HUES6 (cell line): ENCODE measurements around the gene MAP2K1.

Experiments
- H3K27ac ChIP-seq: 2 replicates; pipeline ENCODE4 v1.7.0; 2013; ENCODE audit warnings: low read depth, mild to moderate bottlenecking, low read length, inconsistent platforms
- H3K27me3 ChIP-seq: 2 replicates; pipeline ENCODE4 v1.6.1; 2013; ENCODE audit warnings: low read length; ENCODE audit not compliant: control insufficient read depth, insufficient read depth
- H3K36me3 ChIP-seq: 2 replicates; pipeline ENCODE4 v1.6.1; 2013; ENCODE audit warnings: low read length; ENCODE audit not compliant: control insufficient read depth, insufficient read depth
- H3K4me1 ChIP-seq: 2 replicates; pipeline ENCODE4 v1.6.1; 2013; ENCODE audit warnings: low read length; ENCODE audit not compliant: control insufficient read depth, insufficient read depth
- H3K4me3 ChIP-seq: 2 replicates; pipeline ENCODE4 v1.5.1; 2013; ENCODE audit warnings: low read depth, low read length
- H3K9ac ChIP-seq: one replicate; pipeline ENCODE4 v1.6.1; 2013; ENCODE audit warnings: mild to moderate bottlenecking, low read length
- H3K9me3 ChIP-seq: 2 replicates; pipeline ENCODE4 v1.6.1; 2013; ENCODE audit warnings: low read depth, low read length; ENCODE audit not compliant: control insufficient read depth, insufficient read depth

MAP2K1 gene

GRCh38 chr15:66394472-66394871, 7.8 kb downstream of the MAP2K1 start:
- no peak overlapping the region for H3K27ac ChIP-seq
- H3K36me3 ChIP-seq = peaks cover 7% of the 10 kb centered on the region

DNA sequence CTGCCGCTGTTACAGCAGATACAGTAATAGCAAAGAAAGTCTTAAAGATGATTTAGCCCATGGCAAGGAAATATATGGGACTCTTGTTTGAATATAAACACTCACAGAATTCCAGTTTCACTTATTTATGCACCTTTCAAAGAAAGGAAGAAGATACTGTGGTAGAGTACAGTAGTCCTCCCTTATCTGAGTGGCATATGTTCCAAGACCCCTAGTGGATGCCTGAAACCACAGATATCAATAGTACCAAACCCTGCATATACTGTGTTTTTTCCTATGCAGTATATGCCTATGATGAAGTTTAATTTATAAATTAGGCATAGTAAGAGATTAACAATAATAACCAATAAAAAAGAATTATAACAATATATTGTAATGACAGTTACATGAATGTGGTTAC, 8.2 kb downstream of the MAP2K1 start:
- H3K9ac ChIP-seq = no peak overlapping the region
- peaks cover 6% of the 10 kb centered on the region; the same call in 1 of the 2 replicates for H3K4me1 ChIP-seq
- no peaks in the 10 kb centered on the region for H3K27me3 ChIP-seq
- H3K36me3 ChIP-seq = peaks cover 7% of the 10 kb centered on the region
- H3K27ac ChIP-seq = no peak overlapping the region
- no peaks in the 10 kb centered on the region for H3K9me3 ChIP-seq
- no peak overlapping the region for H3K4me3 ChIP-seq

More at GRCh38 chr15:66394472-66394871, 7.8 kb downstream of the MAP2K1 start:
- peaks cover 6% of the 10 kb centered on the region; the same call in 1 of the 2 replicates for H3K4me1 ChIP-seq
- no peaks in the 10 kb centered on the region for H3K27me3 ChIP-seq
- H3K4me3 ChIP-seq = no peak overlapping the region
- no peak overlapping the region for H3K9ac ChIP-seq
- no peaks in the 10 kb centered on the region for H3K9me3 ChIP-seq

- H3K4me1 ChIP-seq = peaks cover 28% of the 10 kb centered on the region
- no peak overlapping the region for H3K4me3 ChIP-seq
Measured at GRCh38 chr15:66399276-66399675, 12.6 kb downstream of the MAP2K1 start.

DNA sequence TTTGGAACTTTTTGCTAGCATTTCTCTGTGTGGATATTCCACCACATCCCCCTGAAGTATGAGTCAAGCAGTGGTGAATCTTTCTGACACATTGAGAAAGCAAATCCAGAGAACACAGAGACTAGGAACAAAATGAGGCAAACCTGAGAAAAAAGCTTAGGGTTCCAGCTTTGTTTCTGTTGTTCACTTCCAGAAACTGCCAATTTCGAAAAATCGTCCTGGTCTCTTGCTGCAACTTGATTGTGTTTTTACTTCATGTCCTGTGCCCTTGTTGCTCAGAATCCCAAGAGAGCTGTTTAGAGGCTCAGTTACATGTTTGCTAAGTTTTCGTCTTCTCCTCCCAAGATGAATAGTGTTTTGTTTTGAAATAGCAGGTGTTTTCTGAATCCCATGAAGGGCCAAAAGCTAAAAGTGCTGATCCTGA, 13.7 kb downstream of the MAP2K1 start:
- H3K9ac ChIP-seq = no peak overlapping the region
- H3K27me3 ChIP-seq = no peaks in the 10 kb centered on the region
- peaks cover 39% of the 10 kb centered on the region for H3K4me1 ChIP-seq
- H3K27ac ChIP-seq = no peak overlapping the region
- H3K4me3 ChIP-seq = no peak overlapping the region
- H3K36me3 ChIP-seq = peaks cover 4% of the 10 kb centered on the region; the same call in 1 of the 2 replicates
- H3K9me3 ChIP-seq = no peaks in the 10 kb centered on the region

More at GRCh38 chr15:66399276-66399675, 12.6 kb downstream of the MAP2K1 start:
- Histone ChIP-seq H3K9me3 (no peaks in the 10 kb centered on the region), H3K9ac (no peak overlapping the region), H3K36me3 (peaks cover 4% of the 10 kb centered on the region), H3K27ac (no peak overlapping the region), H3K27me3 (no peaks in the 10 kb centered on the region)

- Histone ChIP-seq H3K36me3 (peaks cover 2% of the 10 kb centered on the region; the same call in 1 of the 2 replicates), H3K9me3 (no peaks in the 10 kb centered on the region), H3K4me3 (no peak overlapping the region), H3K4me1 (peaks cover 47% of the 10 kb centered on the region), H3K27ac (no peak overlapping the region), H3K9ac (no peak overlapping the region), H3K27me3 (no peaks in the 10 kb centered on the region)
Measured at GRCh38 chr15:66401130-66402021, 14.7 kb downstream of the MAP2K1 start.

DNA sequence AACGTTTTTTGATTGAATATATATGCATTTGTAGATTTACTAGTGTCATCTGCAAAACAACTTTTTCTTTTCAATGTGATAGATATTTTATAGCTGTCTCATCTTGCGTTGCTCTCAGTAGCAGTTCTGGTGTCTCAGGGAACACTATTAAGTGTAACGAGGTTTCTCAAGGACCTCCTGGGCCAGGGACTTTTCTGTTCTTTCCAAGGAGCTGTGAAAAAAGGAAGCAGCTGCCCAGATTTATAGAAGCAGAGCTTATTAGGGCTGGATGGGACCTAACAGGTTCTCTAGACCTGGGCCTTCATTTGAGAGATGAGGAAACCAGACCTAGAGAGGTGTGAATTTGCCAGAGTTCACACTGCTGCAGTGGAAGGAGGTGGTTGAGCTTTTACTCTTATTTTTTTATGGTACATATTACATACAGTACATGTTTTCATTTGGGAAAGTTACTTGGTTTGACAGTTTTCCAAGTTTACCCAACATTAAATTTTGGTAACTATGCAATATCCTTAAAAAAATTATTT, 16.1 kb downstream of the MAP2K1 start:
- H3K9ac ChIP-seq = no peak overlapping the region
- no peaks in the 10 kb centered on the region for H3K9me3 ChIP-seq
- H3K4me1 ChIP-seq = peaks cover 47% of the 10 kb centered on the region
- no peak overlapping the region for H3K27ac ChIP-seq
- no peak overlapping the region for H3K4me3 ChIP-seq
- no peaks in the 10 kb centered on the region for H3K36me3 ChIP-seq
- H3K27me3 ChIP-seq = no peaks in the 10 kb centered on the region

DNA sequence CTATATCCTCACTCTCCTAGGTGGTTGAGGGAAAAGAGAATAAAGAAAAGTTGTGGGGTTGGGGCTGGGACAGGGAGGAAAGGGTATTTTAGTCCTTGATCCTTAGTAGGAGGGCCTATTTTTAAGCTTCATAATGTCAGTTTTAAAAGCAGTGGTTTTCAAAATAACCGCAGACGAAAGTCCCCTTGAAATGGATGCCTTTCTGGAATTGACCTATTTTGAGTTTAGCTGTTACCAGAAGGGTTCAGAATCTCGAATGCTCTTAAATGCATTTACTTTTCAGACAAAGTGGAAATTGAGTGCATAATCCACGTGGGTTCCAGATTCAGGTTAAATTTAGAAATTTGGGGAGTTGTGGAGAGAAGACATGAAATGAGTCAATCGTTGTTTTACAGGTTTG, 16.6 kb downstream of the MAP2K1 start:
- Histone ChIP-seq H3K27ac (no peak overlapping the region; the same call in 1 of the 2 replicates), H3K9ac (no peak overlapping the region), H3K4me1 (peaks cover 49% of the 10 kb centered on the region)

GRCh38 chr15:66404122-66404521, 17.4 kb downstream of the MAP2K1 start:
- Histone ChIP-seq H3K9ac (no peak overlapping the region), H3K4me1 (peaks cover 57% of the 10 kb centered on the region), H3K27ac (peak overlapping the region; percentile 33)

More for the DNA sequence above, 16.6 kb downstream of the MAP2K1 start:
- Histone ChIP-seq H3K9me3 (no peaks in the 10 kb centered on the region), H3K36me3 (no peaks in the 10 kb centered on the region), H3K27me3 (no peaks in the 10 kb centered on the region), H3K4me3 (no peak overlapping the region)

GRCh38 chr15:66404532-66404931, 17.8 kb downstream of the MAP2K1 start:
- Histone ChIP-seq H3K9ac (no peak overlapping the region), H3K27ac (peak overlapping the region; percentile 33; the same call in 1 of the 2 replicates), H3K4me3 (peak overlapping the region; percentile 25; the same call in 1 of the 2 replicates), H3K4me1 (peaks cover 61% of the 10 kb centered on the region), H3K36me3 (no peaks in the 10 kb centered on the region), H3K9me3 (no peaks in the 10 kb centered on the region), H3K27me3 (no peaks in the 10 kb centered on the region)

More at GRCh38 chr15:66404122-66404521, 17.4 kb downstream of the MAP2K1 start:
- Histone ChIP-seq H3K4me3 (0 out of 2 replicates have a peak overlapping the region, but pooled peaks have one; percentile 10), H3K27me3 (no peaks in the 10 kb centered on the region), H3K9me3 (no peaks in the 10 kb centered on the region), H3K36me3 (no peaks in the 10 kb centered on the region)

DNA sequence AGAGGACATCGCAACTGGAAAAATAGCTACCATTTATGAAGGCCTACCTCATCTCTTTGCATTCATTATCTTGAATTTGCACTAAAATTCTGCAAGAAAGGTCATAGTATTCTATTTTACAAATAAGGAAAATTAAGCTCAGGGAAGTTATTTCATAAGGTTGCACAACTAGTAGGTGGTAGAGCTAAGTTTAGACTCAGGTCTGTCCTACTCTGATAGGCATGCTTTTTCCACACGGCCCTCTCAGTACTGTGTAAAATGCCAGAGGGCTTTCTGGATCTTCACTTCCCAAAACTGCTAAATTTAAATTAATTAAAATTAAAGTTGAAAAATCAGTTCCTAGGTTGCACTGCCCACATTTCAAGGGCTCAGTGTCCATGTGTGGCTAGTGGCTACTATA, 18.3 kb downstream of the MAP2K1 start:
- Histone ChIP-seq H3K27me3 (no peaks in the 10 kb centered on the region), H3K9ac (no peak overlapping the region), H3K9me3 (no peaks in the 10 kb centered on the region), H3K4me3 (peak overlapping the region; percentile 25; the same call in 1 of the 2 replicates), H3K4me1 (peaks cover 61% of the 10 kb centered on the region), H3K27ac (no peak overlapping the region), H3K36me3 (no peaks in the 10 kb centered on the region)

- Histone ChIP-seq H3K36me3 (no peaks in the 10 kb centered on the region), H3K9me3 (no peaks in the 10 kb centered on the region), H3K27ac (no peak overlapping the region), H3K9ac (no peak overlapping the region), H3K27me3 (no peaks in the 10 kb centered on the region), H3K4me3 (no peak overlapping the region), H3K4me1 (peaks cover 63% of the 10 kb centered on the region)
Measured at GRCh38 chr15:66405615-66406014, 18.9 kb downstream of the MAP2K1 start.
